ENCODE measurements around the gene RUBCNL. TPM values are rescaled to one million over a fixed set of nuclear protein-coding genes. Genes with fewer than 3 reads are reported as not detected.
"Not testable (repeated sequence)": the region's sequence is repeated elsewhere in the genome, so short reads cannot be mapped to it uniquely, and the experiment has no call there.

RUBCNL gene, protein sequence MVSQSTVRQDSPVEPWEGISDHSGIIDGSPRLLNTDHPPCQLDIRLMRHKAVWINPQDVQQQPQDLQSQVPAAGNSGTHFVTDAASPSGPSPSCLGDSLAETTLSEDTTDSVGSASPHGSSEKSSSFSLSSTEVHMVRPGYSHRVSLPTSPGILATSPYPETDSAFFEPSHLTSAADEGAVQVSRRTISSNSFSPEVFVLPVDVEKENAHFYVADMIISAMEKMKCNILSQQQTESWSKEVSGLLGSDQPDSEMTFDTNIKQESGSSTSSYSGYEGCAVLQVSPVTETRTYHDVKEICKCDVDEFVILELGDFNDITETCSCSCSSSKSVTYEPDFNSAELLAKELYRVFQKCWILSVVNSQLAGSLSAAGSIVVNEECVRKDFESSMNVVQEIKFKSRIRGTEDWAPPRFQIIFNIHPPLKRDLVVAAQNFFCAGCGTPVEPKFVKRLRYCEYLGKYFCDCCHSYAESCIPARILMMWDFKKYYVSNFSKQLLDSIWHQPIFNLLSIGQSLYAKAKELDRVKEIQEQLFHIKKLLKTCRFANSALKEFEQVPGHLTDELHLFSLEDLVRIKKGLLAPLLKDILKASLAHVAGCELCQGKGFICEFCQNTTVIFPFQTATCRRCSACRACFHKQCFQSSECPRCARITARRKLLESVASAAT
- not detected in 2 replicates for total RNA-seq (2022)
- Bru-seq, nascent RNA = percentile 8 among the genes with signal in this experiment
- BruChase-seq, experiment 1, labeled RNA remaining after a 6-hour chase = percentile 8 among the genes with signal in this experiment
- BruChase-seq, experiment 2, labeled RNA remaining after a 2-hour chase = percentile 4 among the genes with signal in this experiment
- long read RNA-seq = 0 reads

DNA sequence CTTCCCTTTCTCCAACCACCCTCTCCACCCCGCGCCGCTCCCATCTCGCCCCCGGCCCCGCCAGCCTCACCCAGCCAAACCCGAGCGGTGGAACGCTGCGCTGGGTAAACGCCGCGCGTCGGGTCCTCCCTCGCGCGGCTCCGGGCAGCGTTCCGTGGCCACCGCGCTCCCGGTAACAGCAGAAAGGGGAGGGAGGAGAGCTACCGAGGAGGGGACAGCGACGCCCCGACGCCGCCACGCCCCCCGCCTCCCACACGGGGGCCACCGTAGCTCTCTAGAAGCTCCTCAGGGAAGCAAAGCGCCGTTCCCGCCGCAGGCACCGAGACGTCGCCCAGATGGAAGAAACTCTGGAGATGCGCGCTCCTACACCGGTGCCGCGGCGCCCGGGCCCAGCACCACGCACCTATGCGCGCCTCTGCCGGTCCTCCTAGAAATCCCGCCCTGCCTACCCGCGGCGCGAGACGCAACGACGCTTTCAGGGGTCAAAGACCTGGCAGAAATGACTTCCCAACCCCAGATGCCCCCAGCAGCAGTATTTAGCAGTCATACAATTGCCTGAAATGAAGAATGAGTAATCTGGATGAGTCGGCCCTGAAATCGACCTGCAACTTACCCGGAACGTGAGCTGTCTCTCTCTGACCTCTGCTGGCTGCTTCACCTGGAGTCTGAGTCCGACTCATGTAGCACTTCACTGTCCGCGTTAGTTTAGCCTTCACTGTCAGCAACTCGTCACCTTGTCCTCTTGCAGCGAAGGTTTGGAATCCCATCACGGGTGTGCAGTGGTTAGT lies at the start of gene RUBCNL:
Gene RUBCNL (minus strand): TSS at position 189 of the 788 bp plus-strand sequence. CDS start 14,777 bp downstream, outside the sequence.
- H3K27me3 Mint-ChIP-seq (ENCODE audit: unreplicated experiment) = peaks cover 22% of the 10 kb centered on the region
- BruUV-seq (replicated peaks) = no TSS peak
- H3K9me3 Mint-ChIP-seq (ENCODE audit: low read depth, unreplicated experiment) = no peaks in the 10 kb centered on the region
- TF ChIP-seq, protein P1, sequence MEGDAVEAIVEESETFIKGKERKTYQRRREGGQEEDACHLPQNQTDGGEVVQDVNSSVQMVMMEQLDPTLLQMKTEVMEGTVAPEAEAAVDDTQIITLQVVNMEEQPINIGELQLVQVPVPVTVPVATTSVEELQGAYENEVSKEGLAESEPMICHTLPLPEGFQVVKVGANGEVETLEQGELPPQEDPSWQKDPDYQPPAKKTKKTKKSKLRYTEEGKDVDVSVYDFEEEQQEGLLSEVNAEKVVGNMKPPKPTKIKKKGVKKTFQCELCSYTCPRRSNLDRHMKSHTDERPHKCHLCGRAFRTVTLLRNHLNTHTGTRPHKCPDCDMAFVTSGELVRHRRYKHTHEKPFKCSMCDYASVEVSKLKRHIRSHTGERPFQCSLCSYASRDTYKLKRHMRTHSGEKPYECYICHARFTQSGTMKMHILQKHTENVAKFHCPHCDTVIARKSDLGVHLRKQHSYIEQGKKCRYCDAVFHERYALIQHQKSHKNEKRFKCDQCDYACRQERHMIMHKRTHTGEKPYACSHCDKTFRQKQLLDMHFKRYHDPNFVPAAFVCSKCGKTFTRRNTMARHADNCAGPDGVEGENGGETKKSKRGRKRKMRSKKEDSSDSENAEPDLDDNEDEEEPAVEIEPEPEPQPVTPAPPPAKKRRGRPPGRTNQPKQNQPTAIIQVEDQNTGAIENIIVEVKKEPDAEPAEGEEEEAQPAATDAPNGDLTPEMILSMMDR (IDR thresholded peaks at IDR 0.05; ENCODE audit: unreplicated experiment) = no peak
- H3K4me3 Mint-ChIP-seq (ENCODE audit: low read depth, unreplicated experiment) = peak within 1 kb of the TSS; percentile 72
- no peak within 1 kb of the TSS for H3K27ac Mint-ChIP-seq (ENCODE audit: unreplicated experiment)
- H3K36me3 Mint-ChIP-seq (ENCODE audit: insufficient read depth, unreplicated experiment) = no peaks in the 10 kb centered on the region
- peak; percentile 33 for DNase-seq
- intact Hi-C loops (cut with micrococcal nuclease; ENCODE audit: unreplicated experiment) = no loop called here
- CTCF ChIA-PET = no interaction called here
- H3K4me1 Mint-ChIP-seq (ENCODE audit: low read depth, unreplicated experiment) = peaks cover 19% of the 10 kb centered on the region

DNA sequence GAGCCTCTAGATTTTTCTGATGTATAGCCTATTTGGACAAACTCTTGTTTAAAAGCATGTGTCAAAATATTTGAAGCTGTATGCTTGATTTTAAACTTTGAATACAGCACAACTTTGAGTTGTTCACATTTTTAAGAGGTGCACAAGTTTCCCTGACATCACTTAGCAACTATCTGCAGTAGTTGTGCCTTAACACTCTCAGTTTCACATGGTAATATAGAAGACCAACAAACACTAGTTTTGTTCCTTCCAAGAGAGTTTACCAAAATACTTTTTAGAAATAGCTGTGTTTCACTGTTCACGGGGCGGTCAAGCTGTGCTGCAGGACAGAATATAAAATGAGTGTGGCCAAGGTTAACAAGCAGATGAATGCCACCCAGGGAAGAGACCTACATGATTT lies 42.5 kb upstream of the RUBCNL start:
- CTCF ChIA-PET; BruUV-seq (replicated peaks); H3K4me3 Mint-ChIP-seq (ENCODE audit: low read depth, unreplicated experiment); H3K4me1 Mint-ChIP-seq (ENCODE audit: low read depth, unreplicated experiment); intact Hi-C loops (cut with micrococcal nuclease; ENCODE audit: unreplicated experiment); DNase-seq; H3K27me3 Mint-ChIP-seq (ENCODE audit: unreplicated experiment); H3K27ac Mint-ChIP-seq (ENCODE audit: unreplicated experiment); H3K9me3 Mint-ChIP-seq (ENCODE audit: low read depth, unreplicated experiment); H3K36me3 Mint-ChIP-seq (ENCODE audit: insufficient read depth, unreplicated experiment): not testable (repeated sequence)

DNA sequence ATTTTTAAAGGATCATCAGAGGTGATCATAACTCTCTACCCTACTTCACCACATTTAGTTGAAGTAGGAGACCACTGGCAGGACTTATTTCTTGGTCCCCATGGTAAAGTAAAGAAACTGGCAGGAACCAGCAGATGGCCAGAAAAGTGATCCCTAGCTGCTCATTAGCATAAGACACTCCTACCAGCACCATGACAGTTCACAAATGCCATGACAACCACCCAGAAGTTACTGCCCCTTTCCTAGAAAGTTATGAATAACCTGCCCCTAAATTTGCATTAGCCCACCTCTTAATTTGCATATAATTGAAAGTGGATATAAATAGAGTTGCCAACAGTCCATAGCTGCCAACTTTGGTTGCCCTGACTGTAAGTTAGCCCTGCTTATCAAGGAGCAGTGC lies 18.4 kb upstream of the RUBCNL start:
- BruUV-seq (replicated peaks) = no TSS peak
- TF ChIP-seq, protein P1 (IDR thresholded peaks at IDR 0.05; ENCODE audit: unreplicated experiment) = no peak
- intact Hi-C loops (cut with micrococcal nuclease; ENCODE audit: unreplicated experiment) = no loop called here
- H3K4me3 Mint-ChIP-seq (ENCODE audit: low read depth, unreplicated experiment) = no peak overlapping the region
- H3K27ac Mint-ChIP-seq (ENCODE audit: unreplicated experiment) = no peak overlapping the region
- DNase-seq = no peak
- no peaks in the 10 kb centered on the region for H3K36me3 Mint-ChIP-seq (ENCODE audit: insufficient read depth, unreplicated experiment)
- no peaks in the 10 kb centered on the region for H3K4me1 Mint-ChIP-seq (ENCODE audit: low read depth, unreplicated experiment)
- CTCF ChIA-PET = no interaction called here
- no peaks in the 10 kb centered on the region for H3K9me3 Mint-ChIP-seq (ENCODE audit: low read depth, unreplicated experiment)
- peaks cover 55% of the 10 kb centered on the region for H3K27me3 Mint-ChIP-seq (ENCODE audit: unreplicated experiment)

DNA sequence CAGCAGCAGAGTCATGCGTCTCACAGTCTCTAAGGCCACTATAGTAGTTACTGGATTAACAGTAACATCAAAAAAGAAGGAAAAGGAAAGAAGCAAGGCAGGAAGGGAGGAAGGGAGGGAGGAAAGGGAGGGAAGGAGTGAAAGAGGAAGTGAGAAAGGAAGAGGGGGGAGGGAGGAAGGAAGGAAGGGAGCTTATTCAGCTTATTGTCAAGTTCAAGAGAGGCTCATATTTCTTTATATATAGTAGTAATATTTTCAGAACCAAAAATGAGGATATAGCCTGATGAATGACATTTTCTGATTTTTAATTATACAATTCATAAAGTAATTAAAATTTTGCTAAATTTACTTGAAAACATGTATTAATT lies 17.7 kb upstream of the RUBCNL start:
- intact Hi-C loops (cut with micrococcal nuclease; ENCODE audit: unreplicated experiment) = no loop called here
- CTCF ChIA-PET = no interaction called here
- no peak overlapping the region for H3K27ac Mint-ChIP-seq (ENCODE audit: unreplicated experiment)
- no peak for DNase-seq
- TF ChIP-seq, protein P1 (IDR thresholded peaks at IDR 0.05; ENCODE audit: unreplicated experiment) = no peak
- H3K9me3 Mint-ChIP-seq (ENCODE audit: low read depth, unreplicated experiment) = no peaks in the 10 kb centered on the region
- H3K4me3 Mint-ChIP-seq (ENCODE audit: low read depth, unreplicated experiment) = no peak overlapping the region
- H3K36me3 Mint-ChIP-seq (ENCODE audit: insufficient read depth, unreplicated experiment) = no peaks in the 10 kb centered on the region
- peaks cover 50% of the 10 kb centered on the region for H3K27me3 Mint-ChIP-seq (ENCODE audit: unreplicated experiment)
- no TSS peak for BruUV-seq (replicated peaks)
- no peaks in the 10 kb centered on the region for H3K4me1 Mint-ChIP-seq (ENCODE audit: low read depth, unreplicated experiment)
